Mesenchymal stem cell (in vitro differentiated cells and primary cell): ENCODE results near the gene THADA.

Experiments used
- DNase-seq: peaks from one replicate; pipeline ENCODE4 v3.0.0-alpha.2; 2013
- H2AFZ ChIP-seq: one replicate; pipeline ENCODE4 v1.6.1; 2013; ENCODE audit warnings: low read depth, mild to moderate bottlenecking, control low read depth, inconsistent platforms, low read length, moderate library complexity
- H2AK5ac ChIP-seq: 2 replicates; pipeline ENCODE4 v1.6.1; 2013; ENCODE audit warnings: low read length, moderate library complexity, mild to moderate bottlenecking, inconsistent platforms; ENCODE audit not compliant: severe bottlenecking
- H2BK120ac ChIP-seq: one replicate; pipeline ENCODE4 v1.6.1; 2013; ENCODE audit warnings: low read depth, mild to moderate bottlenecking, inconsistent platforms, low read length, moderate library complexity
- H2BK12ac ChIP-seq, 2 experiments: one replicate each; pipeline ENCODE4 v1.6.1; 2013; ENCODE audit warnings: inconsistent platforms in 2 of 2, low read length in 2 of 2, mild to moderate bottlenecking in 2 of 2, moderate library complexity in 2 of 2, control low read depth in 1 of 2
- H2BK15ac ChIP-seq: one replicate; pipeline ENCODE4 v1.6.1; 2013; ENCODE audit warnings: mild to moderate bottlenecking, low read depth, inconsistent platforms; ENCODE audit not compliant: poor library complexity, severe bottlenecking
- H2BK5ac ChIP-seq: 2 replicates; pipeline ENCODE4 v1.6.1; 2013; ENCODE audit warnings: low read depth, mild to moderate bottlenecking, low read length, control low read depth, inconsistent platforms; ENCODE audit not compliant: poor library complexity, severe bottlenecking
- H3K14ac ChIP-seq, 2 experiments: one replicate each; pipeline ENCODE4 v1.6.1; 2013; ENCODE audit warnings: inconsistent platforms in 2 of 2, low read length in 2 of 2, control low read depth in 1 of 2, mild to moderate bottlenecking in 1 of 2, moderate library complexity in 1 of 2
- H3K18ac ChIP-seq, 2 experiments: one replicate each; pipeline ENCODE4 v1.6.1; 2013; ENCODE audit warnings: inconsistent platforms in 2 of 2, low read length in 2 of 2, control low read depth in 1 of 2, low read depth in 1 of 2, mild to moderate bottlenecking in 1 of 2
- H3K23ac ChIP-seq, 2 experiments: one replicate each; pipeline ENCODE4 v1.6.1; 2013; ENCODE audit warnings: inconsistent platforms in 2 of 2, low read length in 2 of 2, mild to moderate bottlenecking in 2 of 2, moderate library complexity in 2 of 2, control low read depth in 1 of 2
- H3K27ac ChIP-seq: 2 replicates; pipeline ENCODE4 v1.5.1; 2013; ENCODE audit warnings: mild to moderate bottlenecking, moderate library complexity, low read length, control low read depth, inconsistent platforms; ENCODE audit not compliant: poor library complexity, severe bottlenecking
- H3K27me3 ChIP-seq, 2 experiments: 2 replicates each; pipeline versions ENCODE4 v1.6.1 to v1.7.0; 2013; ENCODE audit warnings: low read length in 2 of 2, mild to moderate bottlenecking in 2 of 2, moderate library complexity in 2 of 2, control low read depth in 1 of 2, inconsistent platforms in 1 of 2; ENCODE audit not compliant: control insufficient read depth in 1 of 2, insufficient read depth in 1 of 2
- H3K36me3 ChIP-seq, 2 experiments: 2 replicates each; pipeline versions ENCODE4 v1.6.1 to v1.7.0; 2013; ENCODE audit warnings: low read length in 2 of 2, control low read depth in 1 of 2, inconsistent platforms in 1 of 2, low read depth in 1 of 2, mild to moderate bottlenecking in 1 of 2; ENCODE audit not compliant: insufficient read depth in 2 of 2, control insufficient read depth in 1 of 2
- H3K4ac ChIP-seq, 2 experiments: one replicate each; pipeline ENCODE4 v1.6.1; 2013; ENCODE audit warnings: inconsistent platforms in 2 of 2, low read length in 2 of 2, mild to moderate bottlenecking in 2 of 2, moderate library complexity in 2 of 2, control low read depth in 1 of 2, low read depth in 1 of 2
- H3K4me1 ChIP-seq: 2 replicates; pipeline ENCODE4 v1.6.1; 2013; ENCODE audit warnings: low read depth, low read length, control low read depth; ENCODE audit not compliant: control insufficient read depth, insufficient read depth
- H3K4me2 ChIP-seq: 2 replicates; pipeline ENCODE4 v1.6.1; 2013; ENCODE audit warnings: low read length, mild to moderate bottlenecking, inconsistent platforms; ENCODE audit not compliant: poor library complexity, severe bottlenecking
- H3K4me3 ChIP-seq, 2 experiments: 2 replicates each; pipeline versions ENCODE4 v1.5.1 to v1.7.0; 2013; ENCODE audit warnings: low read length in 2 of 2, mild to moderate bottlenecking in 2 of 2, control low read depth in 1 of 2, low read depth in 1 of 2; ENCODE audit not compliant: insufficient read depth in 1 of 2
- H3K79me1 ChIP-seq: replicated peaks from 2 replicates; pipeline ENCODE4 v1.6.1; 2013; ENCODE audit warnings: mild to moderate bottlenecking, control low read depth, low read length, inconsistent platforms; ENCODE audit not compliant: poor library complexity, severe bottlenecking
- H3K9ac ChIP-seq: 2 replicates; pipeline ENCODE4 v1.7.0; 2013; ENCODE audit warnings: mild to moderate bottlenecking, low read length, moderate library complexity
- H3K9me3 ChIP-seq: 2 replicates; pipeline ENCODE4 v1.7.0; 2013; ENCODE audit warnings: mild to moderate bottlenecking, low read length; ENCODE audit not compliant: control insufficient read depth
- H4K8ac ChIP-seq: one replicate; pipeline ENCODE4 v1.6.1; 2013; ENCODE audit warnings: inconsistent platforms, mild to moderate bottlenecking, low read length, moderate library complexity
- H4K91ac ChIP-seq: one replicate; pipeline ENCODE4 v1.6.1; 2013; ENCODE audit warnings: mild to moderate bottlenecking, low read length, inconsistent platforms
- WGBS: methylation state at CpG from one replicate; pipeline ENCODE4 v1.1.7; 2013; ENCODE audit warnings: mixed read lengths; 5-methylcytosine and 5-hydroxymethylcytosine counted together

The THADA gene

GRCh38 chr2:43358410-43359201 is 237.2 kb downstream of the THADA start:
- no peak overlapping the region for H2AFZ ChIP-seq
- peaks cover 1% of the 10 kb centered on the region for H3K79me1 ChIP-seq
- H2BK15ac ChIP-seq, result no peak overlapping the region
- H3K14ac ChIP-seq, result no peak overlapping the region
- no peaks in the 10 kb centered on the region for H3K9me3 ChIP-seq
- H3K9ac ChIP-seq, result no peak overlapping the region
- H2BK12ac ChIP-seq, result peak overlapping the region in 1 of 2 experiments; percentile 76
- no peak overlapping the region for H3K27ac ChIP-seq
- no peaks in the 10 kb centered on the region for H3K4me1 ChIP-seq
- peak overlapping the region; percentile 52 to 88 for H3K18ac ChIP-seq
- no peak overlapping the region for H3K23ac ChIP-seq
- no peaks in the 10 kb centered on the region for H3K36me3 ChIP-seq
- no peak overlapping the region for H3K4me2 ChIP-seq
- no peak for DNase-seq
- peak overlapping the region in 1 of 2 experiments; percentile 89 for H3K4ac ChIP-seq
- H4K8ac ChIP-seq, result peak overlapping the region; percentile 72
- H2BK5ac ChIP-seq, result no peak overlapping the region
- no peak overlapping the region for H3K4me3 ChIP-seq
- WGBS, result 46% methylated on average over 1 of the region's 2 CpGs
- no peak overlapping the region for H4K91ac ChIP-seq
- no peak overlapping the region for H2AK5ac ChIP-seq
- H2BK120ac ChIP-seq, result peak overlapping the region; percentile 54
- no peaks in the 10 kb centered on the region for H3K27me3 ChIP-seq

DNA sequence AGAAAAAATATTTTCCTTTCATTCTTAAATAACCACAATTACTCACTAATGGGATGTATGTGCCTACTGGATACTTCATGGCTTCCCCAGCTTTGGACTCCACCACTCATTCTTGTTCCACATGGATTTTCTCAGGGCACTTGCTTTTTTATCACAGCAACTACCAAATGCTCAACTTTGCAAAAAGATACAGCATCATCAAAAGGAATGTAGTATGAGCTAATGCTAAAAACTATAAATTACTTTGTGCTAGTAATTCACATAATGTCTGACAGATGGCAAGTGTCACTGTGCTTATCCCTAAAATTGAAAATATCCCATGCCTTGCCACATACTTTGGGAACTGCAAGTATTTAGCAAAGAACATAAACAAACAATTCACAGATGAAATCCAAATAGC is 239.1 kb downstream of the THADA start:
- Histone ChIP-seq H4K8ac (no peak overlapping the region), H3K14ac (no peak overlapping the region), H4K91ac (no peak overlapping the region)

DNA sequence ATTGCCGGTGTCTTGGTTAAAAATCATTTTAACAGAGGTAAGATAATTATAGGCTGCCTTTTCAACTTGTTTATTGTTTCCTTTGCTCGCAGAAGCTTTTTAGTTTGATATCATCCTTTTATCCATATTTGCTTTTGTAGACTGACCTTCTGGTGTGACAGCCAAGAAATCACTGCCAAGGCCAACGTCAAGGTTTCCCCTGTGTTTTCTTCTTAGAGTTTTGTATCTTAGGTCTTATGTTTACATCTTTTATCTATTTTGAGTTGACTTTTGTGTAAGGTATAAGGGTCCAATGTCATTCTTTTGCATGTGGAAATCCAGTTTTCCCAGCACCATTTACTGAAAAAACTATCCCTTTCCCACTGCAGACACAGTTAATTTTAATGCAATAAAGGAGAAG is 240.4 kb downstream of the THADA start:
- Histone ChIP-seq H3K14ac (no peak overlapping the region), H3K27me3 (no peaks in the 10 kb centered on the region), H3K4me2 (no peak overlapping the region), H4K8ac (no peak overlapping the region), H3K4ac (no peak overlapping the region), H3K36me3 (no peaks in the 10 kb centered on the region), H3K27ac (no peak overlapping the region), H2BK15ac (no peak overlapping the region), H3K23ac (no peak overlapping the region), H2BK120ac (no peak overlapping the region), H3K9ac (no peak overlapping the region), H2AK5ac (no peak overlapping the region), H3K79me1 (no peaks in the 10 kb centered on the region), H3K4me1 (peaks cover 2% of the 10 kb centered on the region), H3K18ac (no peak overlapping the region), H2BK5ac (no peak overlapping the region), H3K4me3 (no peak overlapping the region), H4K91ac (no peak overlapping the region), H2BK12ac (no peak overlapping the region), H3K9me3 (no peaks in the 10 kb centered on the region), H2AFZ (no peak overlapping the region)
- 100% methylated on average over 2 of the region's 3 CpGs for WGBS
- no peak for DNase-seq

More for the DNA sequence above, 239.1 kb downstream of the THADA start:
- DNase-seq, result peak; percentile 85
- Histone ChIP-seq H3K79me1 (peaks cover 1% of the 10 kb centered on the region), H2BK12ac (no peak overlapping the region), H2AK5ac (no peak overlapping the region), H3K27me3 (no peaks in the 10 kb centered on the region), H3K9me3 (no peaks in the 10 kb centered on the region), H3K9ac (no peak overlapping the region), H3K23ac (no peak overlapping the region), H3K4me2 (no peak overlapping the region), H3K27ac (no peak overlapping the region), H3K18ac (no peak overlapping the region), H3K36me3 (no peaks in the 10 kb centered on the region), H3K4me3 (no peak overlapping the region), H2BK5ac (no peak overlapping the region), H2AFZ (no peak overlapping the region), H2BK15ac (no peak overlapping the region), H3K4ac (no peak overlapping the region), H3K4me1 (no peaks in the 10 kb centered on the region), H2BK120ac (no peak overlapping the region)

- no peak overlapping the region for H3K4me3 ChIP-seq
- H4K8ac ChIP-seq, result no peak overlapping the region
- H3K23ac ChIP-seq, result no peak overlapping the region
- H3K27ac ChIP-seq, result peak overlapping the region; percentile 65
- H2BK5ac ChIP-seq, result no peak overlapping the region
- H2AFZ ChIP-seq, result no peak overlapping the region
- DNase-seq, result peak; percentile 64
- H2BK12ac ChIP-seq, result peak overlapping the region in 1 of 2 experiments; percentile 75
- WGBS, result 14% methylated on average over 2 of the region's 3 CpGs
- peak overlapping the region in 1 of 2 experiments; percentile 58 for H3K4ac ChIP-seq
- no peak overlapping the region for H2BK120ac ChIP-seq
- H3K9me3 ChIP-seq, result no peaks in the 10 kb centered on the region
- H4K91ac ChIP-seq, result no peak overlapping the region
- no peaks in the 10 kb centered on the region for H3K36me3 ChIP-seq
- H2BK15ac ChIP-seq, result no peak overlapping the region
- no peaks in the 10 kb centered on the region for H3K27me3 ChIP-seq
- peaks cover 3% of the 10 kb centered on the region for H3K79me1 ChIP-seq
- no peak overlapping the region for H2AK5ac ChIP-seq
- H3K18ac ChIP-seq, result peak overlapping the region in 1 of 2 experiments; percentile 82
- H3K14ac ChIP-seq, result no peak overlapping the region
- peaks cover 11% of the 10 kb centered on the region for H3K4me1 ChIP-seq
- H3K9ac ChIP-seq, result no peak overlapping the region
- H3K4me2 ChIP-seq, result no peak overlapping the region
Observed at GRCh38 chr2:43349904-43350303, 245.9 kb downstream of the THADA start.
